Large intestine (tissue), 3 donors: ENCODE measurements around the gene FBXL4. TPM values are rescaled to one million over a fixed set of nuclear protein-coding genes. Genes with fewer than 3 reads are reported as not detected.

ENCODE experiments used
- DNase-seq, 2 donors: peaks; one replicate each; pipeline versions ENCODE4 v3.0.0 to v3.0.0-alpha.2; 2013
- H3K27ac ChIP-seq: one replicate; pipeline ENCODE4 v1.5.1; 2013; ENCODE audit warnings: low read length
- H3K27me3 ChIP-seq: 2 replicates; pipeline ENCODE4 v1.6.1; 2013; ENCODE audit warnings: low read length; ENCODE audit not compliant: control insufficient read depth, insufficient read depth
- H3K36me3 ChIP-seq: 2 replicates; pipeline ENCODE4 v1.6.1; 2013; ENCODE audit warnings: low read length; ENCODE audit not compliant: control insufficient read depth, insufficient read depth
- H3K4me1 ChIP-seq: one replicate; pipeline ENCODE4 v1.6.1; 2013; ENCODE audit warnings: low read length; ENCODE audit not compliant: control insufficient read depth, insufficient read depth
- H3K4me3 ChIP-seq: one replicate; pipeline ENCODE4 v1.5.1; 2013; ENCODE audit warnings: low read length
- H3K9me3 ChIP-seq: one replicate; pipeline ENCODE4 v1.6.1; 2013; ENCODE audit warnings: mild to moderate bottlenecking, low read depth, low read length, moderate library complexity; ENCODE audit not compliant: control insufficient read depth
- WGBS: methylation state at CpG from one replicate; pipeline ENCODE4 v1.1.5; 2013; ENCODE audit warnings: low lambda C conversion rate; ENCODE audit not compliant: insufficient coverage; 5-methylcytosine and 5-hydroxymethylcytosine counted together
- polyA plus RNA-seq: library from polyadenylated mRNA; unstranded; fragments of 120-200 nt; gene quantifications from one replicate; pipeline ENCODE4 v1.2.1, GENCODE V29; 2013

FBXL4 gene
- polyA plus RNA-seq, 1 donor, result 14.2 TPM

DNA sequence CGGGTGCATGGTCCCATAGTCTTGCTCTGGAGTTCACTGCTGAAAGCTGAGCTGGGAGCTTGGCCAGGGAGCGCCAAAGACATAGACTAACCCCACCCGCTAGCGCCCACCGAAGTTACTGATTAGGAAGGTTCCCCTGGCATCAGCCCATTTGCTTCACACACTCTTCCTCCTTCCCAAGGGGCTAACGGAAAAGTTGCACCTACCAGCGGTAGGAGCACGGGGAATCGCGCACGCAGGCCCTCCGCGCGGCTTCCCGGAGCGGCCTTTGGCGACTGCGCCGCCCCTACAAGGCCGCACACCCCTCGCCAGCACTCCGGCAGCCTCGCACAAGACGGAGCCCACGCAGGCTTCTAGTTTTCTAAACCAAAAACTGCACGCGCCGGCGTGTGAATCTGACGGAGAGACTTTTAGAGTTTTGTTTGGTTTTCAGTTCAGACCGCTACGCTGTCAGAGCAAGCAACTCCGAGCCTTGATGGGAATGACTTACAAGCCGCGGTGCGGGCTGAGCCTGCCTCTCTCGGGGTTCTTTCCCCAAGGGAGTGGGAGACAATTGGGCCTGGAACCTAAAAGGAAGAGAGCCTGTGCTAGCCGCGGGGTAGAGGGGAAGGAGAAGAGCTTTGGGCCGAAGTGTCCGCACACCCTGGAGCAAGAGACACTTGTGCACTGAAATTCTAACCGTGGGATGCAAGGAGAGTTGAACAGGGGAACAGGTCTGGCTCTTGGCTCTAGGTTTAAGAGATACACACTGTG lies 114.3 kb downstream of the FBXL4 start:
- WGBS, result no CpG with 5 or more reads among the region's 42 CpGs
- peaks cover 25% of the 10 kb centered on the region for H3K4me1 ChIP-seq
- no peak overlapping the region for H3K27ac ChIP-seq
- no peak for DNase-seq
- peak overlapping the region; percentile 38 for H3K4me3 ChIP-seq
- peaks cover 9% of the 10 kb centered on the region for H3K9me3 ChIP-seq
- peaks cover 95% of the 10 kb centered on the region for H3K27me3 ChIP-seq
- H3K36me3 ChIP-seq, result no peaks in the 10 kb centered on the region

DNA sequence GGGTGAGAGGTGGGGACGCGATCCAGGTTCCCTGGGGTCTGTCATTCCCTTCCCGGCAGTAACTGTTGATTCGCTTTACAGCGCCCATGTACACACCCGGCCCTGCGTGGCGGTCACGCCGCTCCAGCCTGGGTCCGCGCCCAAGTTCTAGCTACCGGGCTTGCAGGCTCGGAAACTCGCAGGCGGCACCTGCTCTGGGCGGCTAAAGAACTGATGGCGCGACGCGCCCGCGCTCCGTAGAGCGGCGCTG lies 114.8 kb downstream of the FBXL4 start:
- DNase-seq, result no peak
- H3K4me3 ChIP-seq, result no peak overlapping the region
- H3K36me3 ChIP-seq, result no peaks in the 10 kb centered on the region
- H3K27me3 ChIP-seq, result peaks cover 96% of the 10 kb centered on the region
- WGBS, result no CpG with 5 or more reads among the region's 26 CpGs
- H3K4me1 ChIP-seq, result peaks cover 25% of the 10 kb centered on the region
- H3K27ac ChIP-seq, result no peak overlapping the region
- peaks cover 9% of the 10 kb centered on the region for H3K9me3 ChIP-seq

DNA sequence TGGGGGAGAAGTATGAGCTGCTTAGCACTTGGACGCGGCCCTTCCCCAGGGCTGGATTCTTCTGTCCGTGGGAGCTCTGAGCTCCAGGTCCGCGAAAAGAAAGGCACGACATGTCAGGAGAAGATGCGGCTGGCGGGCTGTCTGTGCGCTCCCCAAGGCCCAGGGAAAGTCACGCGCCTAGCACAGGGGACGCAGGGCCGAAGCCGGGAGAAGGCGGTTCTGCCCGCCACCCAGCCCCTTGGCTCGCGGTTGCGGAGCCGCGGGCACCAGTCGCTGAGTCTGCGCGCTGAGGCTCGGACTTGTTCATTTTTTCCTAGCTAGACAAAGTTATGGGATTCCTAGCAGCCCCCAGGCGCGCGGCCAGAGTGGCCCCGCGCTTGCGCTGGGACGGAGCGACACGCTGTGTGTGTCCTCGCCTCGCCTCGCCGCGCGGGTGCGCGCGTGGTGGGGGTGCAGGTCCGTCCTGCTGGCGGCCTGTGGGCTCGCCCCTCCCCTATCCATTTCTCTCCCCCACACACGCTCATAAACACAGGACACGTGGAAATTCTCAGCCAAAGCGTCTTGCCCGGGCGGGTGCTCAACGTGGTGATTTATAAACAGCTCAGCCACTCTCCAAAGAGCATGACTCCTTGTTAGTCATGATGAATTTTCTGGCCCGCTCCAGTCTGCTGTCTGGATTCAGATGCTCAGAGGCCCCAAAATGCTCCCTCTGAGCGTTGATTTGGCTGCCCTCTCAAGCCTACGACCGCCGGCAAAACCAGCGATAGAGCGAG lies 115.3 kb downstream of the FBXL4 start:
- no peak for DNase-seq
- H3K27me3 ChIP-seq, result peaks cover 97% of the 10 kb centered on the region
- H3K27ac ChIP-seq, result no peak overlapping the region
- H3K4me1 ChIP-seq, result peaks cover 25% of the 10 kb centered on the region
- no CpG with 5 or more reads among the region's 59 CpGs for WGBS
- H3K9me3 ChIP-seq, result peaks cover 9% of the 10 kb centered on the region
- no peaks in the 10 kb centered on the region for H3K36me3 ChIP-seq
- H3K4me3 ChIP-seq, result no peak overlapping the region

DNA sequence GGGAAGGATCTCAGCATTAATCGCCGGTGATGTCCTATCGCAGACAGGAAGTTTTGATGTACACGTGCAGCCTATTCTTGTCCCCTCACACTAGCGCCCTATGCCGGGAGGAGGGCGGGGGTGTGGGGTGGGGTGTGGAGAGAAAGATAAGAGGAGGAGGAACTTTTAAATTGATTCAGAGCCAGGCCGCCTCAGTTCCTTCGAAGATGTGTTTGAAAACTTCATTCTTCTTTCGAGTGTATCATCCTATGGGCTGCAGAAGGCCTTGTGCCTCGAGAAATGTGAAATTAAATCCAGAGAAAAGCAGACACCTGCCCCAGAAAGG lies 115.8 kb downstream of the FBXL4 start:
- WGBS, result no CpG with 5 or more reads among the region's 11 CpGs
- H3K4me3 ChIP-seq, result no peak overlapping the region
- peaks cover 9% of the 10 kb centered on the region for H3K9me3 ChIP-seq
- no peak overlapping the region for H3K27ac ChIP-seq
- no peaks in the 10 kb centered on the region for H3K36me3 ChIP-seq
- peaks cover 25% of the 10 kb centered on the region for H3K4me1 ChIP-seq
- no peak for DNase-seq
- peaks cover 96% of the 10 kb centered on the region for H3K27me3 ChIP-seq

DNA sequence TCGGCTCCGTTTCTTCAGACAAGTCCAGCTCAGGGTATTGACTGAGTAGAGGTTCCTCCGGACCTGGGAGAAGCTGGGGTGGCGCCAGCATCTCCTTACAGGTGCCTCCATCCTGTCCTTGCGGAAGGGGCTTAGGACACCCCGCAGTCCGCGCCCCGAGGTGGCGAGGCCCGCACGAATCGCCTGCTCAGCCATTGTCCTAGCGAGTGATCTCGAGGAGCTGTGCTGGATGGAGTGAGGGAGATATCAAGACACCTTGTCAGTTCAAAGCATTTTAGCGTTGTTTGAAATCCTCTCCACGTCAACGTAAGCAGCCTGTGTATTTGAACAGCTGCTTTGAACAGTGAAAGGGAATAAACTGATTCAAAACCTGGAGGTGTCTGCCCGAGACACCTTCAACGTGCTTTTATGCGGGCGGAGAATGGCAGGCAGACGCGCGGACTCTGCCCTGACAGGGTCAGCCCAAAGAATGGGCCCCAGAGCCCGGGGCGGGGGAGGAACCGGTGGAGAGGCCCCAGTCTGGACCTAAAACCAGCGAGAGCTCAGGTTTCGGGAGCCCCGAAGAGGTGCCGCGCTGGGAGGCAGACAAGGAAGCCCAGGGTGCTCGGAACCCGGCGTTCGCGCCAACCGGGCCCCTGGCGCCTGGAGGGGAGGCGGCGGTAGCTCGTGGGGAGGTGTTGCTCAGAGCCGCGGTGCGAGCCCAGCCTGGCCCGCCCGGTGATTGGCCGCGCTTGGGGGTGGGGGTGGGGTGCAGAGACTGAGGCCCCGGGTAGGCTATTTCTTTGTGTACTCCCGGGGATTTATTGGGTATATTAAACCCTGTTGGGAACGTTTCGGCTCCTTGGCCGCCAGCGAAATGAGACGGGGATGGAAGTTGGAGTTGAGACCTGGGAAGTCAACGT lies 116.4 kb downstream of the FBXL4 start:
- Histone ChIP-seq H3K27ac (no peak overlapping the region), H3K4me3 (no peak overlapping the region), H3K27me3 (peaks cover 95% of the 10 kb centered on the region), H3K36me3 (no peaks in the 10 kb centered on the region), H3K9me3 (peaks cover 9% of the 10 kb centered on the region), H3K4me1 (peaks cover 25% of the 10 kb centered on the region)
- no peak for DNase-seq
- no CpG with 5 or more reads among the region's 58 CpGs for WGBS

DNA sequence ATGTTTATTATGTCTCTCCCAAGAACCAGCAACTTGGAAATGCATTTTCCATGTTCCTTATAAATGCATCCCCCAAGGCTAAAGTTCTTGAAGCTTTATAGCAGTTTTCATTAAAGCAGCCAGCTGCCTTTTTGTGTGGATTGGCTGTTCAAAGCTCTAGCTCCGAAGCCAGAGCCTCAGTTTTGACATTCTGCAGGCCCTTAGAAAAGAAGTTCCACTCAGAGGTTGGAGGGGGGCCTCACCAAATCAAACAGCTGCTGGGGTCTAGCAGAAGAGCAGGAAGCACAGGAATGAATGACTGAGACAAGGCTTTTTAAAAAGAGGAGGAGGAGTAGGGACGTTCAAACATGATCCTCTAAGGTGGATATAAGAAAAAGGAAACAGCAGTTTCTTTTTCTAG lies 117.6 kb downstream of the FBXL4 start:
- Histone ChIP-seq H3K27ac (no peak overlapping the region), H3K27me3 (peaks cover 96% of the 10 kb centered on the region), H3K4me3 (no peak overlapping the region), H3K4me1 (peaks cover 18% of the 10 kb centered on the region), H3K9me3 (peaks cover 9% of the 10 kb centered on the region), H3K36me3 (no peaks in the 10 kb centered on the region)
- 17% methylated on average over 1 of the region's 2 CpGs for WGBS
- no peak for DNase-seq

DNA sequence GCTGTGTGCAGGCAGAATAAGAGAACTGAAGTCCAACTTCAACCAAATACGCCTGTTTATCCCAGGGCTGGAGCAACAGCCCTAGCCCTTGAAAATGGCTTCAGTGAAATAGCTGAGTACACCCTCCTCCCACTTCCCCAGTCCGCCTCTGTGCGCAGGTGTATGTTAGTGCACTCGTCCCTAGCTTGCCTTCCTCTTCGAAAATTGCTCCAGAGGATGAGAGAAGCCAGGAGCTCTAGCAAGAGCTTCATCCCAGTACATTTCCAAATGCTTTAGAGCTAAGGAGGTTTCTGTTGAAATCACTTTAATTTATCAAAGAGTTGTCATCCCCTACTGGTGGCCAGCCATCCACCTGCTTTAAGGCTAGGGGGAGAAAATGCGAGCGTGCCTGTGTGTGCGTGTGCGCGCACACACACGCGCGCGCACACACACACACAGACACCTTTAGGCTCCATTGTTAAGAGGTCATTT lies 118.8 kb downstream of the FBXL4 start:
- Histone ChIP-seq H3K4me1 (peaks cover 16% of the 10 kb centered on the region), H3K36me3 (no peaks in the 10 kb centered on the region), H3K27ac (no peak overlapping the region), H3K27me3 (peaks cover 96% of the 10 kb centered on the region), H3K9me3 (peaks cover 10% of the 10 kb centered on the region), H3K4me3 (no peak overlapping the region)
- DNase-seq, result no peak
- no CpG with 5 or more reads among the region's 14 CpGs for WGBS

DNA sequence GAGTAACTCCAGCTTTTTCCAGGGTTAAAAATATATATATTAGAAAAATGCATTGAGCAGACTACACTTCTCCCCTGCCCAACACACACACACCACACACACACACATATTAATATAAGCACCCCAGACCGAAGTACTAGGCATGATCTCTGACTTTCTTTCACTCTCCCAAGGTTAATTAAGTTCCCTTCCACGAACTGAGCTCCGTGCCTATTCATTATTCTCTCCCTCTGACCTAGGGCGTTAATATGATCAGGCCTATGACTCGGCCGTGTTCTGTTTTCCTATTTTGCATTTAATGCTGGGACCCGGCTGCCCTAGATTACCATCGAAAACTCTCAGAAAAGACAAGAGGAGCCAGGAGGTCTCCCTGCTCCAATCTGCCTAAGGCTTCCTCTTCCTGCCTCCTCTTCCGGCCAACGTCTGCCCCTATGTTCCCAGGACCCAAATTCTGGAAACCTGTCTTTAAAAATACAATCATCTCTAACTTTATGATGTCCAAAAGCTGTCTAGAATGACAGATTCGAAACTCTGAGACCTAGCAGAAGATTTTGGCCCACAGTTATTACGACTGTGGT lies 119.4 kb downstream of the FBXL4 start:
- H3K27ac ChIP-seq, result no peak overlapping the region
- WGBS, result 0% methylated on average over 2 of the region's 12 CpGs

DNA sequence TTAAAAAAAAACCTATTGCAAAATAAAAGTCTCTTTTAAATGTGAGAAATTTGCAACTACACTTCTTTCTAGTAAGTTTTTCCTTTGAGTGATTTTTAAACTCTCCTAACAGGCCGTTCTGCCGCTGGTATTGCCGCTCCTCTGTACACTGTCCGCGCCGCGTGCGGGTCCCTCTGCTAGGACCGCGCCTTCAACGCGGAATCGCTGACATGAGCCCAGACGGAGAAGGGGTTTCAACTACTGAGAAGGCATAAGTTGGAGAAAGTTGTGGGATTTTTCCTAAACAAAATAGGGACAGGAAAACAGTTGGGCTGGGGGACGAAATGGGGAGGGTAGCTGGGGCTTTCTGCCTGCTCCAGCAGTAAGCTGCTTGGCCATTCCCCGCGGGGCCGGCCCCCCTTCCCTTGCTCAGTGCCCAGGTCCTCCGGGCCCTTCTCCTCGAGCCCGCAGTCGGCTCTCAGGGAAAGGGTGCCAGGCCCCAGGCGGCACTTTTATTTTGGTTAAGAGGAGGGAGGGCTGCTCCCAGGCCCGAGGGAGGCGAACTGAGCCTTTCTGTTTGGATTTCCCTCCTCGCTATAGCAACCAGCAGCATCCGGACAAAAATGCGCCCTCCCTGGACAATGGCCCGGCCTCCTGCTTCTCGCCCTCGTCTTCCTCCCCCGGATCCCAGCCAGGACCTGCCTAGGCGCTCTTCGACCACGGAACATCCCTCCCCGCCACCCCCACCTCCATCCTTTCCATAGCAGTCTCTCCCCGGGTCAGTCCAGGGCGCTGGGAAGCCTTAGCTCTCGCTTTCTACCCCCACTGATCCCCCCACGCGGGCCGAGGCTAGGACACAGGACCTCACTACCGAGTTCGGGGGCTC lies 120.2 kb downstream of the FBXL4 start:
- WGBS, result no CpG with 5 or more reads among the region's 44 CpGs
- H3K27me3 ChIP-seq, result peaks cover 92% of the 10 kb centered on the region
- no peak for DNase-seq
- H3K27ac ChIP-seq, result no peak overlapping the region
- peaks cover 8% of the 10 kb centered on the region for H3K4me1 ChIP-seq
- H3K9me3 ChIP-seq, result peaks cover 10% of the 10 kb centered on the region
- H3K4me3 ChIP-seq, result no peak overlapping the region
- H3K36me3 ChIP-seq, result no peaks in the 10 kb centered on the region

More for the DNA sequence above, 119.4 kb downstream of the FBXL4 start:
- peaks cover 15% of the 10 kb centered on the region for H3K4me1 ChIP-seq
- no peak for DNase-seq
- H3K4me3 ChIP-seq, result no peak overlapping the region
- H3K36me3 ChIP-seq, result no peaks in the 10 kb centered on the region
- peaks cover 96% of the 10 kb centered on the region for H3K27me3 ChIP-seq
- peaks cover 10% of the 10 kb centered on the region for H3K9me3 ChIP-seq
